GM12891 (cell line): ENCODE data around the gene BORCS8.

ENCODE experiments used
- POLR2A ChIP-seq: IDR thresholded peaks from 2 replicates; pipeline ENCODE4 v1.6.1; 2011; ENCODE audit warnings: low read depth, low read length, control low read depth
- POLR2AphosphoS5 ChIP-seq: IDR thresholded peaks from 2 replicates; pipeline ENCODE4 v1.6.1; 2011; ENCODE audit warnings: low read depth, low read length, control low read depth
- SPI1 ChIP-seq: IDR thresholded peaks from 2 replicates; pipeline ENCODE4 v1.6.1; 2011; ENCODE audit warnings: low read depth, low read length, control low read depth

- TF ChIP-seq POLR2A (no peak), POLR2AphosphoS5 (no peak), SPI1 (no peak)
Measured at GRCh38 chr19:19191768-19192077, 229 bp downstream of the BORCS8 start.
